ENCODE measurements around the gene BCAP29.

DNA sequence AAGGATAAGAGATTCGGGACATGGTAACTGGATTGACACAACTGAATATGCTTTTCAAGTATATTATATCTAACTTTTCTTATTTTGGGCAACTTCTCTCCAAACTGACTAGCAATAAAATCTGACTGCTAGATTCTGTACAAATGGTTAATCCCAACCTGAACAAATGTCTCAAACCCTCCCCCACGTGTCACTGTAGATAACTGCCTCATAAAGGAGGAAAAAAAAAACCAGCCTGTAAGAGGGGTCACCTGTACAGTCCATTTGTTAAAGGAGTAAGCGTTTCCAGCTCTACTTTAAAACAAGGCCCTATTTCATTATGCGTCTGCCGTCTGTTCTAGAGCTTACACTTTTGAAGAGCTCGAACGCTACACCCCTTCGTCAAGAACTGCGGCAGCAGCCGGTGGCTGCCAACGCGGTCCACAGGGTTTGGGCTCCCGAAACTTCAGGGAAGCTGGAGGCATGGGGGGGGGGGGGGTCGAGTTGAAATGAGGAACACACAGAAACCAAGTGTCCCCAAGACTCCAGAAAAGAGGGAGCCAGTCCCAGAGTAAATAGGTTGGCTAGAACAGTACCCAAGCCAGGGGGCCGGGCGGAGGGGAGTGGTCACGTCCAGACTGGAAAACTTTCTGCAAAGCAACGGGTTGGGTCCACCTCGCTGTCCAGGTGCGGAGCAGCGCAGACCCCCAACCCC lies 16.8 kb upstream of the BCAP29 start:
- TF ChIP-seq YY1 (IDR thresholded peaks at IDR 0.05; ENCODE audit: low read depth): no peak
- no peak for TF ChIP-seq REST (IDR thresholded peaks at IDR 0.05; ENCODE audit: low read depth)
- TF ChIP-seq FOXM1 (IDR thresholded peaks at IDR 0.05; ENCODE audit: borderline replicate concordance, low read depth): no peak

All from Ishikawa (cell line).